ENCODE results near the gene ATOSA.

DNA sequence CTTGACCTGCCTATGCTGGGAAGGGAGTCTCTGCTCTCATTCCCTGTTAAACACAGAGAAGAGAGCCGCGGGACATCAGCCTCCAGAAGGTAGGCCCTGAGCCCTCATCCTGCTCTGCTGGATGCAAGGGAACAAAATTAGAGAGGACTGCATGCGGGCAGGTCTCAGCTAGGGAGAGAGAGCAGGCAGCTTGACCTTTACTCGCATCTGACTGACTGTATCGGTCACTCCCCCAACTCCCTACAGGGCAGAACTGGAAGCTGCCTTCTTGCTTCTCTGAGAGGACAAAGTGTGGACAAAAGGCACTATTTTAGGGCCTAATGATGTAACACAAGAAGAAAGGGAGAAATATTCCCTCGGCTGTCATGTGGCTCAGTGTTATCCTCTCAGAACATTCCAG lies 38.7 kb upstream of the ATOSA start:
- TF ChIP-seq EZH2 (IDR thresholded peaks at IDR 0.05; ENCODE audit: borderline replicate concordance) = no peak
- TF ChIP-seq, protein P1, sequence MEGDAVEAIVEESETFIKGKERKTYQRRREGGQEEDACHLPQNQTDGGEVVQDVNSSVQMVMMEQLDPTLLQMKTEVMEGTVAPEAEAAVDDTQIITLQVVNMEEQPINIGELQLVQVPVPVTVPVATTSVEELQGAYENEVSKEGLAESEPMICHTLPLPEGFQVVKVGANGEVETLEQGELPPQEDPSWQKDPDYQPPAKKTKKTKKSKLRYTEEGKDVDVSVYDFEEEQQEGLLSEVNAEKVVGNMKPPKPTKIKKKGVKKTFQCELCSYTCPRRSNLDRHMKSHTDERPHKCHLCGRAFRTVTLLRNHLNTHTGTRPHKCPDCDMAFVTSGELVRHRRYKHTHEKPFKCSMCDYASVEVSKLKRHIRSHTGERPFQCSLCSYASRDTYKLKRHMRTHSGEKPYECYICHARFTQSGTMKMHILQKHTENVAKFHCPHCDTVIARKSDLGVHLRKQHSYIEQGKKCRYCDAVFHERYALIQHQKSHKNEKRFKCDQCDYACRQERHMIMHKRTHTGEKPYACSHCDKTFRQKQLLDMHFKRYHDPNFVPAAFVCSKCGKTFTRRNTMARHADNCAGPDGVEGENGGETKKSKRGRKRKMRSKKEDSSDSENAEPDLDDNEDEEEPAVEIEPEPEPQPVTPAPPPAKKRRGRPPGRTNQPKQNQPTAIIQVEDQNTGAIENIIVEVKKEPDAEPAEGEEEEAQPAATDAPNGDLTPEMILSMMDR (IDR thresholded peaks at IDR 0.05; ENCODE audit: poor library complexity) = no peak
